ENCODE measurements around the gene CRYZ.
"Not testable (repeated sequence)": the region's sequence is repeated elsewhere in the genome, so short reads cannot be mapped to it uniquely, and the experiment has no call there.

GRCh38 chr1:74670866-74671265 lies 62.0 kb downstream of the CRYZ start:
- TF ChIP-seq CHD2 (IDR thresholded peaks at IDR 0.05; ENCODE audit: low read length, partially characterized antibody); CTCF (IDR thresholded peaks at IDR 0.05); POLR2AphosphoS5 (IDR thresholded peaks at IDR 0.05; ENCODE audit: low read depth, low read length); MXI1 (IDR thresholded peaks at IDR 0.05; ENCODE audit: low read depth, low read length); NFIC (IDR thresholded peaks at IDR 0.05; ENCODE audit: borderline replicate concordance); TEAD4 (IDR thresholded peaks at IDR 0.05; ENCODE audit: borderline replicate concordance, insufficient read depth); MEF2A (IDR thresholded peaks at IDR 0.05; ENCODE audit: borderline replicate concordance, low read depth); EP300 (IDR thresholded peaks at IDR 0.05; ENCODE audit: borderline replicate concordance in 1 of 2, low read depth in 1 of 2, low read length in 1 of 2); RXRA (IDR thresholded peaks at IDR 0.05; ENCODE audit: borderline replicate concordance, low read depth); EZH2phosphoT487 (IDR thresholded peaks at IDR 0.05; ENCODE audit: borderline replicate concordance, low read depth); FOXM1 (IDR thresholded peaks at IDR 0.05; ENCODE audit: low read depth): not testable (repeated sequence)
- TF ChIP-seq, protein P1, sequence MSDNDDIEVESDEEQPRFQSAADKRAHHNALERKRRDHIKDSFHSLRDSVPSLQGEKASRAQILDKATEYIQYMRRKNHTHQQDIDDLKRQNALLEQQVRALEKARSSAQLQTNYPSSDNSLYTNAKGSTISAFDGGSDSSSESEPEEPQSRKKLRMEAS (IDR thresholded peaks at IDR 0.05; ENCODE audit: low read depth), result not testable (repeated sequence)
